Suprapubic skin (tissue), 4 donors: ENCODE measurements around the gene CADPS2. TPM values are rescaled to one million over a fixed set of nuclear protein-coding genes. Genes with fewer than 3 reads are reported as not detected.

Experiments used
- DNase-seq, 2 donors: peaks; one replicate each; pipeline ENCODE4 v3.0.0-alpha.2; 2019; ENCODE audit warnings: low spot score in 2 of 2
- H3K27ac ChIP-seq: fragments of 200-600 bp; sonication (generic); one replicate; pipeline ENCODE4 v1.5.1; 2019
- H3K27me3 ChIP-seq: fragments of 200-600 bp; sonication (generic); one replicate; pipeline ENCODE4 v1.5.1; 2019
- H3K36me3 ChIP-seq: fragments of 200-600 bp; sonication (generic); one replicate; pipeline ENCODE4 v1.5.1; 2019
- H3K4me1 ChIP-seq: fragments of 200-600 bp; sonication (generic); one replicate; pipeline ENCODE4 v1.5.1; 2019
- H3K4me3 ChIP-seq: fragments of 200-600 bp; sonication (generic); one replicate; pipeline ENCODE4 v1.5.1; 2019; ENCODE audit warnings: mild to moderate bottlenecking
- H3K9me3 ChIP-seq: fragments of 200-600 bp; sonication (generic); one replicate; pipeline ENCODE4 v1.5.1; 2019
- EP300 ChIP-seq: sonication (generic); formaldehyde crosslinking; IDR thresholded peaks from one replicate; pipeline ENCODE4 v1.6.1; 2017; ENCODE audit warnings: antibody characterized with exemption
- POLR2A ChIP-seq, 2 donors: fragments of 450-650 bp; IDR thresholded peaks; one replicate each; pipeline ENCODE4 v1.6.1; 2017; ENCODE audit warnings: antibody characterized with exemption in 2 of 2, mild to moderate bottlenecking in 2 of 2, moderate library complexity in 2 of 2
- POLR2AphosphoS5 ChIP-seq, 3 donors: sonication (generic); formaldehyde crosslinking; IDR thresholded peaks; one replicate each; pipeline ENCODE4 v1.6.1; 2017; ENCODE audit warnings: antibody characterized with exemption in 3 of 3
- WGBS: methylation state at CpG from one replicate; pipeline ENCODE4 v1.1.5; 2018; 5-methylcytosine and 5-hydroxymethylcytosine counted together
- total RNA-seq, 4 donors: library from RNA; depleted of rRNA; stranded (reverse); fragments of >200 nt; gene quantifications; one replicate each; pipeline ENCODE4 v1.1.0, GENCODE V29; 2016
- TF ChIP-seq, protein P1 (sequence below), 2 donors: fragments of 200-600 bp in 1 of 2; fragments of 450-650 bp in 1 of 2; sonication (generic) in 1 of 2; IDR thresholded peaks; one replicate each; pipeline ENCODE4 v1.5.1; 2016 to 2019; ENCODE audit warnings: antibody characterized with exemption in 2 of 2, mild to moderate bottlenecking in 1 of 2, moderate library complexity in 1 of 2

CADPS2 gene
- total RNA-seq, 4 donors from 2014 or later = 3.9 to 9.8 (median 8.1) TPM

DNA sequence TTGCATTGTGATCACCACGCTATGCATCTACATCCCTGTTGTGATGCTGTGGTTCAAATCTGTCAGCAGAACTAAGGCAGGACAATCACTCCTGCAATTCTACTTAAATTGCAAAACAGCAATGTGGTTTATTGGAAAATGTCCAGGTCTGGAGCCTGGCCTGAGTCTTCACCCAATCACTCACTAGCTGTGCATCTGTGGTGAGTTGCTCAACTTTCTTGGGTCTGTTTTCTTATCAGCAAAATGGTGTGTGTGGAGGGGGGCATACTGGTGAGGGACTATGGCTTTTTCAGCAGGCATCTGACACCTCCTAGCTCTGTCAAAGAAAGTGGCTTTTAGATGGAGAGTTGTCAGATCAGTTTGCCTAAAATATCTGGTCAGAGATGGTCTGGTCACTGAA, 473.4 kb downstream of the CADPS2 start:
- H3K4me3 ChIP-seq = no peak overlapping the region
- H3K27me3 ChIP-seq = no peaks in the 10 kb centered on the region
- H3K27ac ChIP-seq = no peak overlapping the region
- no peaks in the 10 kb centered on the region for H3K36me3 ChIP-seq
- H3K9me3 ChIP-seq = no peaks in the 10 kb centered on the region
- TF ChIP-seq EP300 (no peak), POLR2A (IDR thresholded peaks at IDR 0.05) (no peak)
- TF ChIP-seq, protein P1, sequence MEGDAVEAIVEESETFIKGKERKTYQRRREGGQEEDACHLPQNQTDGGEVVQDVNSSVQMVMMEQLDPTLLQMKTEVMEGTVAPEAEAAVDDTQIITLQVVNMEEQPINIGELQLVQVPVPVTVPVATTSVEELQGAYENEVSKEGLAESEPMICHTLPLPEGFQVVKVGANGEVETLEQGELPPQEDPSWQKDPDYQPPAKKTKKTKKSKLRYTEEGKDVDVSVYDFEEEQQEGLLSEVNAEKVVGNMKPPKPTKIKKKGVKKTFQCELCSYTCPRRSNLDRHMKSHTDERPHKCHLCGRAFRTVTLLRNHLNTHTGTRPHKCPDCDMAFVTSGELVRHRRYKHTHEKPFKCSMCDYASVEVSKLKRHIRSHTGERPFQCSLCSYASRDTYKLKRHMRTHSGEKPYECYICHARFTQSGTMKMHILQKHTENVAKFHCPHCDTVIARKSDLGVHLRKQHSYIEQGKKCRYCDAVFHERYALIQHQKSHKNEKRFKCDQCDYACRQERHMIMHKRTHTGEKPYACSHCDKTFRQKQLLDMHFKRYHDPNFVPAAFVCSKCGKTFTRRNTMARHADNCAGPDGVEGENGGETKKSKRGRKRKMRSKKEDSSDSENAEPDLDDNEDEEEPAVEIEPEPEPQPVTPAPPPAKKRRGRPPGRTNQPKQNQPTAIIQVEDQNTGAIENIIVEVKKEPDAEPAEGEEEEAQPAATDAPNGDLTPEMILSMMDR (IDR thresholded peaks at IDR 0.05) = no peak
- WGBS = 81% methylated on average over 1 of the region's 1 CpG
- DNase-seq = no peak
- H3K4me1 ChIP-seq = no peaks in the 10 kb centered on the region

DNA sequence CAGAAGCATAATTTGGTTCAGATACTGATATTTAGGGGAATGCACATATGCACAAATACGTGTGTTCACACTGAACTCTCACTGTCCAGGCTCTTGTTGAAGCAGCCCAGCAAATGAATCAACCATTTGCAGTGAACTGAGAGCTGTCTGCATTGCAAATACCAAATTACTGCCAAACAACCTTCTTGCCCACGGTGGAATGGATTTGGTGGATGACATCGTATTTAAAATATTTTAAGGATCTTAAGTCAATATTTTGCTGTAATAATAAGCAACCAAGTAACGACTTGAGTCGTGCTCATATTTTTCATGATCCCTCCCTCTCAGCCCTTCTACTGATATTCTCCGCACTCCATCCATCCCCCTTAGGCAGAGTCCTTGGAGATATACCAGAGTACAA, 473.8 kb downstream of the CADPS2 start:
- H3K36me3 ChIP-seq = no peaks in the 10 kb centered on the region
- DNase-seq = no peak
- no peaks in the 10 kb centered on the region for H3K27me3 ChIP-seq
- H3K4me3 ChIP-seq = no peak overlapping the region
- no peaks in the 10 kb centered on the region for H3K9me3 ChIP-seq
- TF ChIP-seq, protein P1 (IDR thresholded peaks at IDR 0.05) = no peak
- no peak for TF ChIP-seq EP300
- no peak for TF ChIP-seq POLR2A (IDR thresholded peaks at IDR 0.05)
- TF ChIP-seq POLR2AphosphoS5 (IDR thresholded peaks at IDR 0.05) = no peak
- no peak overlapping the region for H3K27ac ChIP-seq
- WGBS = 72% methylated on average over 6 of the region's 6 CpGs
- H3K4me1 ChIP-seq = no peaks in the 10 kb centered on the region

GRCh38 chr7:122407195-122407594, 479.1 kb downstream of the CADPS2 start:
- TF ChIP-seq POLR2AphosphoS5 (IDR thresholded peaks at IDR 0.05) = no peak
- TF ChIP-seq, protein P1 (IDR thresholded peaks at IDR 0.05) = no peak
- no peak for TF ChIP-seq EP300
- TF ChIP-seq POLR2A (IDR thresholded peaks at IDR 0.05) = no peak
- 77% methylated on average over 6 of the region's 6 CpGs for WGBS
- H3K4me1 ChIP-seq = no peaks in the 10 kb centered on the region
- no peaks in the 10 kb centered on the region for H3K27me3 ChIP-seq
- H3K4me3 ChIP-seq = no peak overlapping the region
- DNase-seq = no peak
- H3K9me3 ChIP-seq = no peaks in the 10 kb centered on the region
- no peak overlapping the region for H3K27ac ChIP-seq
- H3K36me3 ChIP-seq = no peaks in the 10 kb centered on the region

GRCh38 chr7:122403113-122403512, 483.1 kb downstream of the CADPS2 start:
- DNase-seq = no peak
- Histone ChIP-seq H3K9me3 (no peaks in the 10 kb centered on the region), H3K4me3 (no peak overlapping the region), H3K4me1 (no peaks in the 10 kb centered on the region), H3K27me3 (no peaks in the 10 kb centered on the region), H3K27ac (no peak overlapping the region), H3K36me3 (no peaks in the 10 kb centered on the region)
- WGBS = 94% methylated on average over 1 of the region's 1 CpG
- TF ChIP-seq, protein P1 (IDR thresholded peaks at IDR 0.05) = no peak
- no peak for TF ChIP-seq POLR2AphosphoS5 (IDR thresholded peaks at IDR 0.05)

DNA sequence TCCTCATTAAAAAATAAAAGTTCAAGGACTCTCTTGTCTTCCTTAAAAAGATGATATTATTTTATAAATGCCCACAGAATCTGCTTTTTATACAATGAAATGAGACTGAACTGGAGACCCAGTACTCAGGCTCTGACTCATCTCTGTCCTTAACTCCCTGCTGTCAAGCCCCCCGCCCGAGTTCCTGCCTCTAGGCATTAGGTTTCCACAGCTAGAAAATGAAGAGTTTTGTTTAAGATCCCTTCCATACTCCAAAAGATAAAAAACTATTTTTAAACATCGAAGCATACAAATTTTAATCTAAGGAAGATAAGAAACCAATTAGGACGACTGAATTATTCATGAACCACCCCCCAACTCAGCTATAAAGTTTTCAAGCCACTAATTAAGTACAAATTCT, 484.0 kb downstream of the CADPS2 start:
- TF ChIP-seq EP300 (no peak), POLR2AphosphoS5 (IDR thresholded peaks at IDR 0.05) (no peak), POLR2A (IDR thresholded peaks at IDR 0.05) (no peak)
- TF ChIP-seq, protein P1 (IDR thresholded peaks at IDR 0.05) = no peak
- Histone ChIP-seq H3K36me3 (no peaks in the 10 kb centered on the region), H3K27me3 (no peaks in the 10 kb centered on the region), H3K4me1 (no peaks in the 10 kb centered on the region), H3K27ac (no peak overlapping the region), H3K4me3 (no peak overlapping the region), H3K9me3 (no peaks in the 10 kb centered on the region)
- WGBS = 53% methylated on average over 4 of the region's 4 CpGs
- DNase-seq = no peak
